ENCODE measurements around the gene CHD5.

- TF ChIP-seq EZH2 (IDR thresholded peaks at IDR 0.05; ENCODE audit: insufficient read depth, poor library complexity, severe bottlenecking) (no peak), EZH2phosphoT487 (IDR thresholded peaks at IDR 0.05; ENCODE audit: insufficient read depth, low read depth) (no peak)
Observed at GRCh38 chr1:6134206-6134605, 45.9 kb downstream of the CHD5 start.

Data from GM23248 (cell line).